ENCODE data around the gene PHF2. TPM values are rescaled to one million over a fixed set of nuclear protein-coding genes. Genes with fewer than 3 reads are reported as not detected.

The PHF2 gene
- total RNA-seq, 1 donor from 2014 or later: 18.1 TPM

DNA sequence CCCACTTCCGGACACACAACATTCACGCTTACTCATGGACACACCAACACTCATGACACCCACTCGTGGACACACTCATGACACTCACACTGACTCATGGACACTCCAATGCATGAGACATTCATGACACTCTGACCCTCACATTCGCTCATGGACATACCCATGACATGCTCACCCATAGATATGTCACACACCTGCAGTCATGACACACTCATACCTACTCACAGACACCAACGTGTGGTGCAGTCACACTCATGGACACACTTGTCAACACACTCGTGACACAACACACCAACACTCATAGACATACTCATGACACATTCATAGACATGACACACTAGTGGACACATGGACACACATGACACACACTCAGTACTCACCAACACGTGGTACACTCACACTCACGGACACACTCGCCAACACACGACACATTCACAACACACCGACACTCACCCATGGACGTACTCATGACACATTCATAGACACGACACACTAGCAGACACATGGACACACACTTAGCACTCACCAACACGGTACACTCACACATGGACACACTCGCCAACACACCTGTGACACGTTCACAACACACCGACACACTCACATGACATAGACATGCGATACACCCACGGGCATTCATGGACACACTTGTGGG, 73.4 kb downstream of the PHF2 start:
- DNase-seq (ENCODE audit: low spot score): no peak

DNA sequence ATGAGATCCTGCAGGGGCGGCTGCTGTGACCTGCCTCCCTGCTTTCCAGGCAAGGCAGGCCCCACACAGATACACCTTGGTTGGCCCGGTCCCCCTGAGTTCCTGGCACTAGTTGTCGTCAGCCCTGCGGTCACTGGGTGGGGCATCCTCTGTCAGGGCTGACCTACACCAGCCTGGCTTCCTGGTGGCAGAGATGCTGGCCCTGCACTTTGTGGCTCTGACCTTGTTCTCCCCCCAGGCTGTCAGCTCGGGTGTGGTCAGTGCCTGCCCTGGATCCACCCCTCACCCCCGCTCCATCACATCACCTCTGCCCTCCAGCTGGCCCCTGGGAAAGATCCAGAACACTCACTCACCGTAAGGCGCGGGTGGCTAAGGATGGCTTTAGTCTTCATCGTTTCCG, 74.1 kb downstream of the PHF2 start:
- no peak for DNase-seq (ENCODE audit: low spot score)

DNA sequence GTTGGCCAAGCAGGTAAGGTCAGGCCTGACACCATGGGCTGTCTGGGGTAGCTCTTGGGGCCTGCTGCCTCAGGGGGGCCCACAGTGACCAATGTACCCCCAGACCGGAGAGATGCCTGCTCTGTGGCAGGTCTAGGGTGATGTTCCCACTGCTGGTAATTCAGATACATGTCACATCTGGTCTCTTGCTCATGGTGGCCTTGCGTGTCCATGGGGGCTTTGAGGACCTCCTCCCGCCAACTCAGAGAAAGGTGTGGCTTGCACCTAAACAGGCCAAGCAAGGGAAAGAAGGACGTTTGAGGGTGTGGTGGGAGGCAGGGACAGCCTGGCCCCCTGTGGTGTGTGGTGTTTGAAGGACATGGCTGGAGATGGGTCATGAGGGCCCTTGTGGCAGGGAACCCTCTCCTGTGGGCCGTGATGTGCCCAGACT, 75.2 kb downstream of the PHF2 start:
- DNase-seq (ENCODE audit: low spot score): no peak

DNA sequence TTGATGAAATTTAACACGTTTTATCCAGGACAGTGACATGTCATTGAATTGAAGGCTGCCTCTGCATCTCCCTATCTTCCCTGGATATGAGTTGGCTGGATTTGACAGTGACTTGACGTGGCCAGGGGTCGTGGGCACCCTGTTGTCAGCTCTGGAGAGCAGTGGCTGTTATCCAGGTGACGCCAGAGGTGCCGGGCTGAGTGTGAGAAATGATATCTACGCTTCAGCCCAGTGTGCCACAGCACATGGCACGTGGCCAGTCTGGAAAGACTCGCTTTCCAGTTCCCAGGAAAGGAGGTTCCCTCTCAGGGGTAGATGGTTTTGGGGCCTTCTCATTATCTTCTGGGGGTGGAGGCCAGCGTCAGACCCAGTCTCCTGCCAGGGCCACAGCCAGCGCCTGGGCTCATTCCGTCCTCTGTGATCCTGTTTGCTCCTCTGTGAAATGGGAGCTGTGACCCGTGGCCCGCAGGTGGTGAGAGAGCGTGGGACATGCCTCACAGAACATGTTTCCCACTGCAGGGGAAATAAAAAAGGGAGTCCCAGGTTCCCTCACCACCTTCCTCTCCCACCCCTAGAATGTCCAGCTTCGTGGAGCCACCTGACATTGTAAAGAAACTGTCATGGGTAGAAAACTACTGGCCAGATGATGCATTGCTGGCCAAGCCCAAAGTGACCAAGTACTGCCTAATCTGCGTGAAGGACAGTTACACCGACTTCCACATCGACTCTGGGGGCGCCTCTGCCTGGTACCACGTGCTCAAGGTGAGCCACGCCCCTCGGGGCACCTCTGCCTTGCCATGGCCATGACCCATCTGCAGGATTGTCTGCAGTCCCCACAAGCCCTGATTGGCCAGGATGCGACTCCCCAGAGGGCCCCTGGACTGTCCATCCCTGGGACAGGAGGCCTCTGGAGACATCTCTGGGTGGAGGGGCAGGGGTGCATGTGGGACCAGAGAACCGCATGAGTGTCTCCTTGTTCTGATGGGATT, 76.5 kb downstream of the PHF2 start:
- no peak for DNase-seq (ENCODE audit: low spot score)

DNA sequence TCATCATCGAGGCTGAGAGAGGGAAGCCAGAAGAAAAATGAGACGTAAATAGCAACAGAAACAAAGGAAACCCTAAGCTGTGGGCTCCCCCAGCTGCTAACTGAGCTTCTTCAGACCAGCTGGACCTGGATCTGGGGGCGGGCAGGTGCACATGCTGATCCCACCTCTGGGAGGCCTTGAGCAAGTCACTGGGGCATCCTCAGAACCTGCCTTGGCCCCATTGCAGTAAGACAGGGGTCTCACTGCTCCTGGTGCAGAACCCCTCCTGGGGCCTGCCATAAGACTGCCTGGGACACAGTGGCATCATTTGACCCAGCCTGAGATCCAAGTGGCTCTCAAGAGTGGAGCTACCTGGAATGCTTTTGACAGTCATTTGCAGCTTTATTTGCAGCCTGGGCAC, 77.4 kb downstream of the PHF2 start:
- DNase-seq (ENCODE audit: low spot score): no peak

DNA sequence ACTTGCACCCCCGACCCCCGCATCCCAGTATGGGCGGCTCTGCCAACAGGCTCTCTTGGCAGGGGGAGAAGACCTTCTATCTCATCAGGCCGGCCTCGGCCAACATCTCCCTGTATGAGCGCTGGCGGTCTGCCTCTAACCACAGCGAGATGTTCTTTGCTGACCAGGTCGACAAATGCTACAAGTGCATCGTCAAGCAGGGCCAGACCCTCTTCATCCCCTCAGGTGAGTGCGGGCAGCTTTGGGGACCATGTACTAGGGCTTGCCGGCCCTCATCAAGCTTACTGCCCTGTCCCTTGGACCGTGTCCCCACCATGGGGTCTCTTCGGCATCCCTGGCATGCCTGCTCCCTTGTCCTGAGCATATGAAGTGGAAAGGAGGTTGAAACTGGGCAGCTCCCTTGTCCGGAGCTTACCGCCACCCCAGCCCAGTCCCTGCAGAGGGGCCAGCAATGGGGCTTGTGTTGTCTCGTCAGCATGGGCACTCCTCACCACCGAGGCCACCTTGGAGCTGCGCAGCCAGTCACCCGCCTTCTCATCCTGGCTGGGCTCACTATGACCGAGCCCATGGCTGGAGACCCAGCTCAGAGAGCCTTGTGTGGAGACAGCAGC, 78.1 kb downstream of the PHF2 start:
- DNase-seq (ENCODE audit: low spot score): no peak

DNA sequence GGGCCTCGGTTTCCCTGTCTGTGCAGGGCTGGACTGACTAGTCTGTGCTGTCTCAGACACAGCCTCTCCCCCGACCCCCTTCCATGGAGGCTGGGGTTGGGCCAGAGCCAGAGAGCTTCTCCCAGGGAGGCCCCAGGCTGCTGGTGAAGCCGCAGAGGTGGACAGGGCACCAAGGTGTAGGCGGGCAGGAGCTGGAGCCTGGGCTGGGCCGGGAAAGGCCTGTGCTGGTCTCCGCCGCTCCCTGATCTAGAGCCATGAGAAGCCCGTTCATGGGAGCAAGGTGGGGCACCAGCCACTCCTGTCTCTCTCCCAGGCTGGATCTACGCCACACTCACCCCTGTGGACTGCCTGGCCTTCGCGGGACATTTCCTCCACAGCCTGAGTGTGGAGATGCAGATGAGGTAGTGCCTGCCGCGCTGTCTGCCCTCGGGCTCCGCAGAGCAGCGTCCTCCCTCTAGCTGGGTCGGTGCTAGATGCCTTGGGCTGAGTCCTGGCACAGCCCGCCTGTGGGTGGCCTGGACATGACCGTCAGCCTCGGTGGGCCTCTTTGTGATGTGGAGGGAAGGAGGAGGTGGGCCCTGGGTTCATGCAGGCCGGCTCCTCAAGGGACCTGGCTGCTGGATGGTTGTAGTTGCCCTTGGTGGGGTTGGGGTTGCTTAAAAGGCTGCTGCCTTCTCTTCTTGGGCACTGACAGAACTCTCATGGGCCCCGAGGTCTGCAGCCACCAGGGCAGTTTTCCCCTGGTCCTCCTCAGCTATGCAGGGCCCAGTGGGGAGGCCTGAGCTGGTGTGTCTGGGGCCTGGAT, 79.4 kb downstream of the PHF2 start:
- DNase-seq (ENCODE audit: low spot score): no peak

DNA sequence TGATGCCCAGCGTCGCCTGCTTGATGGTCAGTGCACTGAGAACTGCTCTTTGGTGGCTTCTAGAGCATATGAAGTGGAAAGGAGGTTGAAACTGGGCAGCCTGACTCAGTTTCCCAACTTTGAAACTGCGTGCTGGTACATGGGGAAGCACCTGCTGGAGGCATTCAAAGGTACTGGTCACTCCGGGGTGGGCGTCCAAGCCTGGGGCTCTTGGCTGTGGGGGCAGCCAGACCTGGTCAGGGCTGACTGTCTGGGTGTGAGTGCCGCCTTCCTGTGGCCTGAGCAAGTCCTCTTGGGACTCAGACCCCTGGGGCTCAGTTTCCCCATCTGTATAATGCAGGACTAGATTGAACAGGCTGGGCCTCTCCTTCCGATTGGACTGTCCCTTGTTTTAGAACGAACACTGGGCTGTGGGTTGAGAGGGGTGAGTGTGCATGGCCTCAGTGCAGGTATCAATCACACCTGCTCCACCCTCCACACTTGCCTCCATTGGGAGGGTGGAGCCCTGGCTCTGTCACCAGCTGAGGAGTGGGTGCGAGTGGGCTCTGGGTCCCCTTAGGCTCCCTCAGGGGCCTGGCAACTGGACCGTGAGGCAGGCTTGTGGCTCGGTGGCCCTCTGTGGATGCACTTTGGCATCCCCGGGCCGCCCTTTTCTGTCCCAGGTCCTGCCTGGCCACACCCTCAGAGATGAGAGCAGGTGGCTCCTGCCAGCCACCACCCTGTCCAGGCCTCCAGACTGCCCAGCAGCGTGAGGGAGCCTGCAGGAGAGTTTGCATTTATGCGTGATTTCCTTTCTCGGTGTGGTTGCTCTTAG, 80.2 kb downstream of the PHF2 start:
- no peak for DNase-seq (ENCODE audit: low spot score)

DNA sequence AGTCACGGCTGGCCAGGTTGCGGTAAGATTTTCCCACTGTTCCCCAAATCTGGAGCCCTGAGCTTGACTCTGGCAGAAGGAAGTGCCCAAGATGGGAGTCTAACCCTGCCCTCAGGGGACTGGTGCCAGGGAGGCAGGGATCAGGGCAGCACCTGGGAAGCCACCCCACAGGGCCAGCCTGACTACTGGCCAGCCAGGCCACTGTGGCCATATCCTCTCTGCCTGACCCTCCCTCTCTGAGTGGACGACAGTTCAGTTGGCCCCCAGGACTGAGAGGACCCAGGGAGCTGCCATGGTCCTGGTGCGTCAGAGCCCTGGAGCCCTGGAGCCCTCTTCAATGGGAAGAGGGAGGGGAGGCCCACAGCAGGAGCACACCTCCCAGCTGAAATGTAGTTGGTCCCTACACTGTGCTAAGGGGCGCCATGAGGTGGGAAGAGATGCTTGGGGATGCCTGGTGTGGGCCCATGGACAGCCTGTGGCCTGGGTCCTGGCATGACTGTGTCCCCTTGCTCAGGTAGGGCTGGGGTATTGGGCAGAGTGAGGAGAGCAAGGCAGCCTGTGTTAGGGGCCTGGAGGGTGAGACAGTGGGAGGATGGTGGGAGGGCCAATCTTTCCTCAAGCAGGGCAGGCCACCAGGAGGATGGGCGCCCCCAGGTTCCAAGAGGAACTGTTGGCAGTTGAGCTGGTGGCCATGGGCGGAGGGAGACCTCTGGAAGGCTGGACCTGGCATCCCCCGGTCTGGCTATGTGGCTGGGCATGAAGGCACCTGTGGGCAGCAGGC, 81.1 kb downstream of the PHF2 start:
- no peak for DNase-seq (ENCODE audit: low spot score)

DNA sequence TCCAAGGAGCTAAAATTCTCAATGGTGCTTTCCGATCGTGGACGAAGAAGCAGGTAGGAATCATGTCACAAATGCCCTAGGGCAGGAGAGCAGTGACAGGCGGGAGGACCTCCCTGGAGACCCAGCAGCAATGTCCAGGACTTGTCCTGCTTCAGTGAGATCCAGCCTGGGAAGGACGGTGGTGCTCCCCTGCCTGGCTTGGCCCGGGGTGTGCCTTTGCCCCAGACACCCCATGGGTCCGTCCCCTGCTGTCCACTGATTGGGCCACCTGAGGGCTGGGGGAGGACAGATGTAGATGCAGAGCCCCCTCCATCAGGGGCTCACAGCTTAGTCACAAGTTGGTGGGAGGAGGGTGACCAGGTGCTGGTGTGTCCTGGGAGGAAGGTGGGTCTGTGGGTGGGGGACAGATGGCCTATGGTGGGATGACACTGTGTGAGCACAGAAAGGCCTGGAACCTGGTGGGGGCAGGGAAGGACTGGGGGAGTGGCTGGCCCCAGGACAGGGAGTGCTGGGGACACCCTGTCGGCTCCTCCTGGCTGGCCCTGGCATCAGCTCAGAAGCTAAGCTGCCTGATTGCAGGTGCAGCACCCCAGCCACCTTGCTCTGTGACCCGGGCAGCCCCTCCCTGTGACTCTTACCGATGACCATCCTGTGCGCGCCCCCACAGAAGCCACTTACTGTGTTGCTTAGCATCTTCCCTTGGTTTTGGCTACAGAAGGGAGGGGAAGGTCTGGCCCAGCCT, 82.0 kb downstream of the PHF2 start:
- DNase-seq (ENCODE audit: low spot score): no peak

DNA sequence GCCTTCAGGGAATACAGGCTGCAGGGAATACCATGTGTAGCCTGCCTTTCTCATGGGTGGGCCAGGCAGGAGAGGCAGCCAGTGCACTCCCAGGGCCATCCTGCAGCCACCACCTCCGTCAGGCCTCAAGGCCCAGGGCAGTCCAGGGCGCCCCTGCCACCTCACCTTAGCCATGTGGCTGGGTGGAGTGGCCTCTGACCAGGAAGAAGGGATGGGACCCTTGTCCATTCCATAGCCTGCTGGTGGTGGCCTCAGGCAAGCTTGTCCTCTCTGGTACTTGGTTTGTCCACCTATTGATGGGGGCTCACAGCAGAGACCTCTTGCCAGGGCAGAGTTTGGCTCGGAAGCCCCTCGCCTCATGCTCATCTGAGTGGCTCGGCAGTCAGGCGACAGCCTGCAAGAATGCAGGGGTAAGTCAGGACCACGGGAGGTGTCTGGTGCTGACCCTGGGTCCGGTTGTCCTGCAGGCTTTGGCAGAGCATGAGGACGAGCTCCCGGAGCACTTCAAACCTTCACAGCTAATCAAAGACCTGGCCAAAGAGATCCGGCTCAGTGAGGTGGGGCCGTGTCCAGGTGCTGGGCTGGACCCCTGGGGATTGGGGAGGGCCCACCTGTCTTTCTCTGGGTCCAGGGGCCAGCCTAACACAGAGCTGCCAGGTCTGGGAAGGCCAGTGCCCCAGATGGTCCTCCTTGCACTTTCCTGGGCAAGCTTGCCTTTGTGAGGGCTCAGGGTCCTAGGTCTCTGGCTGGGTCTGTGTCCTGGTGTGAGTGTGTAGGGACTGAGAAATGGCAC, 82.9 kb downstream of the PHF2 start:
- DNase-seq (ENCODE audit: low spot score): no peak

DNA sequence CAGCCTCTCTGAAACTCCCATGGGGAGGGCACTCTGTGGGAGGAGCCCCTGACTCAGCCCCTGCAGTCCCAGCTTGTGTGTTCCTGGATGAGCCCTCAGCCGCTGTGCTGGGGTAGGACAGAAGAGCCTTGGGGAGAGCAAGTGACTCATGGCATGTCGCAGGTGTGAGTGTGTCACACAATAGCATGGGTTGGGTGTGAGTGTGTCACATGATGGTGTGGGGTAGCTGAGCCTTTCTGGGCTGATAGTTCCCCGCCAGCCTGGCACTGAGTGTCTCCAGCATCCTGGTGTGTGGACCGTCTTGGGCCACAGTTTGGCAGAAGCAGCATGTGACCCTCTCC, 83.4 kb downstream of the PHF2 start:
- DNase-seq (ENCODE audit: low spot score): no peak

DNA sequence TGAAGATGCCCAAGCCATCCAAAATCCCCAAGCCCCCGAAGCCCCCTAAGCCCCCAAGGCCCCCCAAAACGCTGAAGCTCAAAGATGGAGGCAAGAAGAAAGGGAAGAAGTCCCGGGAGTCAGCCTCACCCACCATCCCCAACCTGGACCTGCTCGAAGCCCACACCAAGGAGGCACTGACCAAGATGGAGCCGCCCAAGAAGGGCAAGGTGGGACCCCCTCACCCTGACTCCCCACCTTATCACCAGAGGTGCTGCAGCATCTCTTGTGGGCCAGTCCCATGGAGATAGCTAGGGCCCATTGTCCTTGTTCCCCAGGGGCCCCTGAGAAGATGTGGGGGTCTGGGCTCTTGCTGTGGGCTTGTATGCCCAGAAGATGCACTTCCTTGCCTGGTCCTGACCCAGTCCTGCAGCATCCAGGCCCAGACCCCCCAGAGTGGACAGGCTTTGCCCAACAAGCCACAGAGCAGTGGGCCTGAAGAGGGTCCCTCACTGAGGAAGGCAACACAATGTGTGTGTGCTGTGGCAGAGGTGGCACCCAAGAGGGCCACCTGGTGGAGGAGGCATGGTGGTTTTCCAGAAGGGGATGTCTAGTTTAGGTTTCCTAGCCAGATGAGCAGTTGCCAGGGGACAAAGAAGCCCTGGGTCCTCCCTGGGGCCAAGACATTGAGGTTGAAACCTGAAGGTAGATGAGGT, 84.1 kb downstream of the PHF2 start:
- DNase-seq (ENCODE audit: low spot score): no peak

DNA sequence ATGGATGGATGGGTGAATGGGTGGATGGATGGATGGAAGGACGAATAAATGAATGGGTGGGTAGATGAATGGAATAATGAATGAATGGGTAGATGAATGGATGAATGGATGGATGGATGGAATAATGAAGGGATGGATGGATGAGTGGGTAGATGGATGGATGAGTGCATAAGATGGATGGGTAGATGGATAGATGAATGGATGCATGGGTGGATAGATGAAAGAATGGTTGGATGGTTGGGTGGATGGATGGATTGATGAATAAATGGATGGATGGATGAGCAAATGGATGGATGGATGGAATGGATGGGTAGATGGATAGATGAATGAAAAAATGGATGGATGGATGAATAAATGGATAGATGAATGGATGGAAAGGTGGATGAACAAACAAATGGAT, 85.2 kb downstream of the PHF2 start:
- DNase-seq (ENCODE audit: low spot score): no peak

DNA sequence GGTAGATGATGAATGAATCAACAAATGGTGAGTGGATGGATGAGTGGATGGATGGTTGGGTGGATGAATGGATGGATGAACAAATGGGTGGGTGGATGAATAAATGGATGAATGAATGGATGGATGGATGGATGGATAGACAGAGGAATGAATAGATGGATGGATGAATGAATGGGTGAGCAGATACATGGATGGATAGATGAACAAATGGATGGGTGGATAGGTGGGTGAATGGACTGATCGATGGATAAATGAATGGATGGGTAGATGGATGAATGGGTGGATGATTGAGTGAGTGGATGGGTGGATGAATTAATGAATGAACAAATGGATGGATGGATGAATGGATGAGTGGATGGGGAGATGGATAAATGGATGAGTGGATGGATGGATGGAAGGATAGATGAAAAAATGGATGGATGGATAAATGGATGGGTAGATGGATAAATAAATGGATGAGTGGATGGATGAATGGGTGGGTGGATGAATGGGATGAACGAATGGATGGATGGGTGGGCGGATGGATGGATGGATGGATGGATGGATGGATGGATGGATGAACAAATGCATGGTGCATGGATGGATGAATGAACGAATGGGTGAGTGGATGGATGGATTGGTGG, 85.7 kb downstream of the PHF2 start:
- DNase-seq (ENCODE audit: low spot score): no peak

DNA sequence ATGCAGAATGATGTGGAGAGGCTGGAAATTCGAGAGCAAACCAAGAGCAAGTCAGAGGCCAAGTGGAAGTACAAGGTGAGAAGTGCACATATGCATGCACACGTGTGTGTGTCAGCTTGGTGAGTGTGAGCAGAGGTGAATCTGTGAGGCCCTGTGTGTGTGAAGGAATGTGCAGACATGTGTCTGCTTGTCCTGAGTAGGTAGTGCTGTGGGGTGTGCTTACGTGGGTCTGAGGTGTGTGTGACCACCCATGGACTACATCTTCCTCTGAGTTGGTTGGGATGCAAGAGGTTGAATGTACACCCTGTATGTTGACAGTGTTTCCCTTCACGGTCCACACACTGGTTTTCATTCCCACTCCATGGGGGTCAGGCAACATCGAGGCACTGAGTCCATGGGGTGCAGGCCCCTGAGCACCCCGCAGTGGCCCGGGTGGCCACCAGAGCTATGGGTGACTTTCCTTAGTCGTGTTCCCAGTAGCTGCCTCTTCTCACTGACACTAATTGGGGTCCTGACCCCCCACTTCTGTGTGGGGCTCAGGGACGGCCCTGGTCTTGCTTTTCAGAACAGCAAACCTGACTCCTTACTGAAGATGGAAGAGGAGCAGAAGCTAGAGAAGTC, 86.7 kb downstream of the PHF2 start:
- DNase-seq (ENCODE audit: low spot score): no peak
